ENCODE data around the gene SMC3.

SMC3 gene

DNA sequence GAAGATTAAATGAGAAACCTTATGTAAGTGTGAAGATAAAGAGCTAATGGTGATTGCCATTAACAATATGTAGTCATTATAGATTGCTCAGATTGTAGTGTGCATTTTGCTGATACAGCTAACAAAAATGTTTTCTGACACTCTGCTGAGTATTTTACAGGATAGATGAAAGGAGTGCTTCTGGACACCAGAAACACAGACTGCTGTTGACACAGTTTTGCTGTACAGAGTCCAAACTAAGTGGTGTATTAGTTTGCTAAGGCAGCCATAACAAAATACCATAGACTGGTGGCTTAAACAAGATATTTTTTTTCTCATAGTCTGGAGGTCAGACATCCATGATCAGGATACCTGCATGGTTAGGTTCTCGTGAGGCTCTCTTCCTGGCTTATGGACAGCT is 2.2 kb downstream of the SMC3 start:
- Histone ChIP-seq H3K9me2 (replicated peaks; ENCODE audit: insufficient read depth, low read length) (no peaks in the 10 kb centered on the region), H2AFZ (ENCODE audit: low read depth, low read length, severe bottlenecking) (no peak overlapping the region), H3K9ac (ENCODE audit: low read length) (peak overlapping the region; percentile 98), H3K27me3 (ENCODE audit: low read length) (no peaks in the 10 kb centered on the region), H3K79me2 (ENCODE audit: insufficient read depth, low read length) (peaks cover 72% of the 10 kb centered on the region), H3K4me2 (ENCODE audit: low read depth, low read length, poor library complexity, severe bottlenecking) (peak overlapping the region; percentile 85), H3K4me3 (ENCODE audit: insufficient read depth, low read length, poor library complexity, severe bottlenecking) (no peak overlapping the region), H3K9me3 (ENCODE audit: insufficient read depth, low read length) (no peaks in the 10 kb centered on the region), H3F3A (ENCODE audit: insufficient read depth) (peaks cover 3% of the 10 kb centered on the region; the same call in 1 of the 2 replicates), H4K20me1 (ENCODE audit: low read depth, low read length) (peaks cover 33% of the 10 kb centered on the region), H3K36me3 (ENCODE audit: low read length) (peaks cover 36% of the 10 kb centered on the region; the same call in 1 of the 2 replicates), H3K27ac (ENCODE audit: low read depth, low read length) (no peak overlapping the region)
- TF ChIP-seq CTCF (IDR thresholded peaks at IDR 0.05; ENCODE audit: insufficient read depth, low read length, poor library complexity, severe bottlenecking): no peak
- no peak for TF ChIP-seq EZH2phosphoT487 (conservative IDR thresholded peaks at IDR 0.05; ENCODE audit: low read length)

GRCh38 chr10:110571093-110571743 is 3.7 kb downstream of the SMC3 start:
- Histone ChIP-seq H2AFZ (ENCODE audit: low read depth, low read length, severe bottlenecking) (no peak overlapping the region), H3K9ac (ENCODE audit: low read length) (no peak overlapping the region), H3K4me3 (ENCODE audit: insufficient read depth, low read length, poor library complexity, severe bottlenecking) (no peak overlapping the region), H4K20me1 (ENCODE audit: low read depth, low read length) (peaks cover 37% of the 10 kb centered on the region), H3K9me2 (replicated peaks; ENCODE audit: insufficient read depth, low read length) (no peaks in the 10 kb centered on the region), H3F3A (ENCODE audit: insufficient read depth) (no peaks in the 10 kb centered on the region), H3K27ac (ENCODE audit: low read depth, low read length) (no peak overlapping the region), H3K79me2 (ENCODE audit: insufficient read depth, low read length) (peaks cover 85% of the 10 kb centered on the region), H3K4me2 (ENCODE audit: low read depth, low read length, poor library complexity, severe bottlenecking) (peak overlapping the region; percentile 85), H3K9me3 (ENCODE audit: insufficient read depth, low read length) (no peaks in the 10 kb centered on the region), H3K27me3 (ENCODE audit: low read length) (no peaks in the 10 kb centered on the region), H3K36me3 (ENCODE audit: low read length) (peaks cover 47% of the 10 kb centered on the region)
- no peak for TF ChIP-seq EZH2phosphoT487 (conservative IDR thresholded peaks at IDR 0.05; ENCODE audit: low read length)
- TF ChIP-seq CTCF (IDR thresholded peaks at IDR 0.05; ENCODE audit: insufficient read depth, low read length, poor library complexity, severe bottlenecking): no peak

- H3K9me3 ChIP-seq (ENCODE audit: insufficient read depth, low read length): no peaks in the 10 kb centered on the region
- H3K9me2 ChIP-seq (replicated peaks; ENCODE audit: insufficient read depth, low read length): no peaks in the 10 kb centered on the region
- TF ChIP-seq CTCF (IDR thresholded peaks at IDR 0.05; ENCODE audit: insufficient read depth, low read length, poor library complexity, severe bottlenecking) (no peak), EZH2phosphoT487 (conservative IDR thresholded peaks at IDR 0.05; ENCODE audit: low read length) (no peak)
- H3F3A ChIP-seq (ENCODE audit: insufficient read depth): no peaks in the 10 kb centered on the region
- peaks cover 92% of the 10 kb centered on the region for H3K79me2 ChIP-seq (ENCODE audit: insufficient read depth, low read length)
- no peak overlapping the region for H3K4me3 ChIP-seq (ENCODE audit: insufficient read depth, low read length, poor library complexity, severe bottlenecking)
- peak overlapping the region; percentile 85 for H3K4me2 ChIP-seq (ENCODE audit: low read depth, low read length, poor library complexity, severe bottlenecking)
- H3K9ac ChIP-seq (ENCODE audit: low read length): peak overlapping the region; percentile 21; the same call in 1 of the 2 replicates
- H2AFZ ChIP-seq (ENCODE audit: low read depth, low read length, severe bottlenecking): no peak overlapping the region
- H4K20me1 ChIP-seq (ENCODE audit: low read depth, low read length): peaks cover 37% of the 10 kb centered on the region
- no peak overlapping the region for H3K27ac ChIP-seq (ENCODE audit: low read depth, low read length)
- no peaks in the 10 kb centered on the region for H3K27me3 ChIP-seq (ENCODE audit: low read length)
- peaks cover 64% of the 10 kb centered on the region for H3K36me3 ChIP-seq (ENCODE audit: low read length)
Measured at GRCh38 chr10:110572862-110573261, 5.4 kb downstream of the SMC3 start.

Data from SU-DHL-6 (cell line).